GM12875 (cell line): ENCODE results near the gene CAB39L.

Experiments used
- H3K4me3 ChIP-seq: one replicate; pipeline ENCODE4 v1.5.1; 2011; ENCODE audit warnings: low read depth, low read length, control low read depth
- CTCF ChIP-seq: IDR thresholded peaks from 2 replicates; pipeline ENCODE4 v1.5.1; 2011; ENCODE audit warnings: low read depth, mild to moderate bottlenecking, control low read depth, inconsistent platforms, low read length, moderate library complexity, borderline replicate concordance; ENCODE audit not compliant: insufficient read depth

The CAB39L gene

DNA sequence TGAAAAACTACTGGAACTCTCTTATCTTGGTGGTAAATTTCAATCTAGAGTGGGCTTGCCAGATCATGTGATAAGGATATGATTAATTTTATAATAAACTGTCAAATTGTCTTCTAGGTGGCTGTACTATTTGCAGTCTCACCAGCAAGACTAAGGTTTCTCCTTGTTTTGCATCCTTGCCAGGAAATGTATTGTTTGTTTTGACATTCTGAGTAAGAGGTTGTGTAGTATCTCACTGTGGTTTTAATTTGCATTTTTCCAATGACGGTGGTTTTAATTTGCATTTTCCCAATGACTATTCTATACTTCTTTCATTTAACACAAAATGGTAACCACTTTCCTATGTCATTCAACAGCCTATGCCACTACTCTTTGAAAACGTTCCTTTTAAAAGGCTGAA, 2.0 kb downstream of the CAB39L start:
- no peak overlapping the region for H3K4me3 ChIP-seq
- no peak for TF ChIP-seq CTCF

- TF ChIP-seq CTCF: no peak
- H3K4me3 ChIP-seq: no peak overlapping the region
Observed at GRCh38 chr13:49441312-49441711, 2.6 kb downstream of the CAB39L start.

DNA sequence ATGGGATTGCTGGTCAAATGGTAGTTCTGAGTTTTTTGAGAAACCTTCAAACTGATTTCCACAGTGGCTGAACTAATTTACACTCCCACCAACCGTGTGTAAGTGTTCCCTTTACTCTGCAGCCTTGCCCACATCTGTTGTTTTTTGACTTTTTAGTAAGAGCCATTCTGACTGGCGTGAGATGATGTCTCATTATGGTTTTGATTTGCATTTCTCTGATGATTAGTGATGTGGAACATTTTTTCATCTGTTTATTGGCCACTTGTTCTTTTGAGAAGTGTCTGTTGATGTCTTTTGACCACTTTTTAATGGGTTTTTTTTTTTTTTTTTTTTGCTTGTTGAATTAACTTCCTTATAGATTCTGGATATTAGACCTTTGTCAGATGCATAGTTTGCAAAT, 4.3 kb downstream of the CAB39L start:
- TF ChIP-seq CTCF: no peak
- H3K4me3 ChIP-seq: no peak overlapping the region

DNA sequence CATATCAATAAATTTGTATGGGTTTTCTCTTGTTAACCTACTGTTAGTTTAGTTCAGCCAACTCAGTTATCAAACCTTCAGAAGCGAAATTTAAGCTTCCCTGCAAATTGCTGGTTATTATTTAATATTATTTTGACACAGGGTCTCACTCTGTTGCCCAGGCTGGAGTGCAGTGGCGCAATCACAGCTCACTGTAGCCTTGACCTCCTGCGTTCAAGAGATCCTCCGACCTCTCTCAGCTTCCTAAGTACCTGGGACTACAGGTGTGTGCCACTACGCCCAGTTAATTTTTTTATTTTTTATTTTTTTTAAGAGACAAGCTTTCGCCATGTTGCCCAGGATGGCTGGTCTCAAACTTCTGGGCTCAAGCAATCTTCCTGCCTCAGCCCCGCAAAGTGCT, 6.2 kb downstream of the CAB39L start:
- TF ChIP-seq CTCF: no peak
- H3K4me3 ChIP-seq: no peak overlapping the region

- no peak overlapping the region for H3K4me3 ChIP-seq
- no peak for TF ChIP-seq CTCF
Observed at GRCh38 chr13:49436890-49437289, 7.0 kb downstream of the CAB39L start.

DNA sequence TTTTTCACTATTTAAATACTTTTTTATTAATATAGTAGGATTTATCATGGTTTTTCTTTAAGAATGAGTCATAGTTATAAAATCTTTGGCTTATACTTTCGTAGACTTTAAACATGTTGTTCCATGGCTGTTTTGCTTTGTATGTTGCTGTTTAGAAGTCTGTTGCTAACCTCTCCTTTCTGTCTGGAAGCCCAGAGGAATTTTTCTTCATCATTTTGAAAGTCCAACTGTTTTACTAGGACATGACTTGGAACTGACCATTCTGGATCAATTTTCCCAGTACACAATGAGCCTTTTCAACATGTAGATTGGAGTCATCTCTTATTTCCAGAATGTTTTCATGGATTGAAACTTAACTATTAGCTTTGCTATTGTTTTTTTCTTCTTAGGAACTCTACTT, 7.9 kb downstream of the CAB39L start:
- no peak overlapping the region for H3K4me3 ChIP-seq
- no peak for TF ChIP-seq CTCF

- no peak overlapping the region for H3K4me3 ChIP-seq
- no peak for TF ChIP-seq CTCF
Observed at GRCh38 chr13:49429121-49429520, 14.7 kb downstream of the CAB39L start.
